GM21576 (cell line): ENCODE data around the gene SH2B2.

Experiments used
- ATAC-seq: cut with Tn5 transposase; IDR thresholded peaks from one replicate; pipeline ENCODE4 v1.9.1; 2021; ENCODE audit warnings: mild to moderate bottlenecking, moderate library complexity; ENCODE audit not compliant: unreplicated experiment

Gene SH2B2

GRCh38 chr7:102286237-102287110, at the start of gene SH2B2:
SH2B2 (plus strand) TSS chr7:102286868; CDS start chr7:102300551, 13,683 bp downstream.
- no peak for ATAC-seq

GRCh38 chr7:102239206-102239820, 47.4 kb upstream of the SH2B2 start:
- no peak for ATAC-seq

GRCh38 chr7:102241431-102241830, 45.2 kb upstream of the SH2B2 start:
- no peak for ATAC-seq

- ATAC-seq: no peak
These were observed 42.1 kb upstream of the SH2B2 start for GRCh38 chr7:102244601-102245000.

GRCh38 chr7:102248081-102248455, 38.6 kb upstream of the SH2B2 start:
- no peak for ATAC-seq

GRCh38 chr7:102248456-102249395, 37.9 kb upstream of the SH2B2 start:
- no peak for ATAC-seq

GRCh38 chr7:102251531-102252365, 34.9 kb upstream of the SH2B2 start:
- ATAC-seq: no peak

GRCh38 chr7:102252366-102252982, 34.2 kb upstream of the SH2B2 start:
- ATAC-seq: no peak

- no peak for ATAC-seq
These were observed 33.3 kb upstream of the SH2B2 start for GRCh38 chr7:102253066-102253972.

GRCh38 chr7:102253973-102254370, 32.7 kb upstream of the SH2B2 start:
- no peak for ATAC-seq

- ATAC-seq: no peak
These were observed 32.1 kb upstream of the SH2B2 start for GRCh38 chr7:102254521-102254920.

- no peak for ATAC-seq
These were observed 31.2 kb upstream of the SH2B2 start for GRCh38 chr7:102255501-102255900.

GRCh38 chr7:102255916-102256315, 30.8 kb upstream of the SH2B2 start:
- ATAC-seq: no peak

- no peak for ATAC-seq
These were observed 28.5 kb upstream of the SH2B2 start for GRCh38 chr7:102258073-102258748.

GRCh38 chr7:102258749-102259107, 27.9 kb upstream of the SH2B2 start:
- no peak for ATAC-seq

- ATAC-seq: no peak
These were observed 25.8 kb upstream of the SH2B2 start for GRCh38 chr7:102260856-102261255.

- ATAC-seq: no peak
These were observed 25.2 kb upstream of the SH2B2 start for GRCh38 chr7:102261451-102261850.

GRCh38 chr7:102262546-102262945, 24.1 kb upstream of the SH2B2 start:
- ATAC-seq: no peak
